Activated T-cell treated with anti-CD3 and anti-CD28 coated beads for 24 hours (primary cell): ENCODE results near the gene PHKA2.

Experiments used
- DNase-seq: peaks from one replicate; pipeline ENCODE4 v3.0.0-alpha.2; 2020; ENCODE audit warnings: low read depth

Gene PHKA2

DNA sequence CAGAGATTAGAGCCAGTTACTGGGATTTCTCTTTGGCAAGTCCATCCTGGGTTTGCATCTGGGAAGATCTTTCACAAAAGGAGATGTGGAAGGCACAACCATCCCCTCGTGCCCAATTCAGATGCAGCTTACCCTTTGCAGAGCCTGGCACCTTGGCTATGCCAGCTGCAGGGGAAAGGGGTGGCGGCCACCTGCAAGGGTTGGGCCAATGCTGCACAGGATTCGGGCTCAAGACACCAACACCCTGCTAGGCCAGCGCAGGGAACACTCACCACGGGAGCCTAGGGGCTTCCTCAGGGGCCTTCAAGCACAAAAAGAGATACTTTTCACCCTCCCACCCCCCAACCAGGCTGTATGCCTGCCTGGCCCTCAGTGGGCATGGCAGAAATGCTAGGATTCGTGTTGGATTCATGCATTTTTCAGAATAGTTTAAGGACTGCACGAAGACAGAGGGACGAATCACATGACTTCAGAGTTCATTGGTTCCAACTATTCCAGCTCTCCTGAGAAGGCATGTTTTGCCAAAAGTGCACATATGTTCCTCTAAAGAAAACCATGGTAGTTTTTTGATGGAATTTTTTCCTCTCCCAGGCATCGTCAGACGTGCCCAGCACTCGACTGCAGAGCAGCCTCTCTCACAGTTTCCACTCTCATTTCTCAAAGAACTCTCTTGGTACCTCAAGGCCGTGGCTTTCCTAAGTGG is 94.4 kb downstream of the PHKA2 start:
- no peak for DNase-seq

DNA sequence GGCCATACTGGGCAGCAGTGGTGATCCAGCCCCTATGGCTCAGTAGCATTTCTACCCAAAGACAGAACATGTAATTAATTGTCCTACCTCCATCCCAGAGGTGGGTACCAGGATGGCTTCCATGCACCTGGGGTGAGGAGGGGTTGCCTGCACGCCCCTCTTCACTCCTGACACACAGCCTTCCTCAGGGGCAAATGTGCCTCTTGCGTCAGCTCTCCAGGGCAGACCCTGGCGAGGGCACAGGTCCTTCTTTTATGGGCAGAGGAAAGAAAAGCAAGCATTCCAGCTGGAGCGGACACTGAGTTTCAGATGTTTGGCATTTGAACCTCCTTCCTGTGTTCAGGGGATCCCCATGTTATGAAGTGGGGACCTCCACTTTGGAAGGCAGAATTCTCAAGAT is 95.6 kb downstream of the PHKA2 start:
- no peak for DNase-seq

DNA sequence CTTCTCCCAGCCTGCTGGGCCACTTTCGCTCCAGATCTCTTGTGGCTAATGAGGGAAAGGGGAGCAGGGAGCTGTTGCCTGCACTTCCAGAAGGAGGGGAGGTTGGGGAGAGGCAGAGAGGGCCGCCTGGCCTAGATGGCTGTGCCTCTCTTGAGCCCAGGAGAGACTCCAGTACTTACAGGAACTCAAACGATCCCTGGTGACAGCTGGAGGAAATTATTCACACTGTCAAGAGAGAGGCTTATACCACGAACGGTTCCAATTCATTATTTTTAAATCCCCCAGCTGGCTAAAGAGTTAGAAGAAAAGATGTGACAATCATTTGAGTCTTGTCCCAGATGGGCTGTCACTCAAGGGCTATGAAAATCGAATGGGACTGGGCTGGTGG is 96.1 kb downstream of the PHKA2 start:
- DNase-seq: no peak

DNA sequence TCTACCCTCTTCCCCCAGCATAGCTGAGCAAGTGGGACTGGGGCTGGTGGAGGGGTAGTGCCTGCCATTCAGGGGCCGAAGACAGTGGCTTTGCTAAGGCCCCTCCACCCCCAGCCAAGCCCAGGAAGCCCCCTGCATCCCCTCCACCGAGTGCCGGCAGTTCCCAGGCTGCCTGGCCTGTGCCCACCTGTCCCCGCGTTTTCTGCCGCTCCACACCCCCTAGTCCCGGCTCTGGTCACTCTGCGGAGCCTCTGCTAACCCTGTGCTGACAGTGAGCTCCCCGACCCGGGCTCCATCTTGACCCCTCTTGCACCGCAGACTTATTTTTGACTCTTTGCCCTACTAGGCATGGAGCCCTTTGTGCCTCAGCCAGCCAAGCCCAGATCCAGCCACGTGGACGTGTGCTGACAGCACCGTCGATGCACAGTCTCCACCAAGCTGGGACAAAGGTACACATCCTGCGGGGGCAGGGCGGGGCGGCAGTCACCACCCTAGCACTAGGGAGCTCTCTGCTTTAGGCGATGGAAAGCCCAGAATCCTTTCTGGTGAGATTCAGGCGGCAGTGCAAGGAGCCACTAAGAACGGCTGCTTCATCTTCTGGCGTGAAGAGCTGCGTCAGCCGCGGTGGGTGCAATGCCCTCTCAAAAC is 96.6 kb downstream of the PHKA2 start:
- no peak for DNase-seq

DNA sequence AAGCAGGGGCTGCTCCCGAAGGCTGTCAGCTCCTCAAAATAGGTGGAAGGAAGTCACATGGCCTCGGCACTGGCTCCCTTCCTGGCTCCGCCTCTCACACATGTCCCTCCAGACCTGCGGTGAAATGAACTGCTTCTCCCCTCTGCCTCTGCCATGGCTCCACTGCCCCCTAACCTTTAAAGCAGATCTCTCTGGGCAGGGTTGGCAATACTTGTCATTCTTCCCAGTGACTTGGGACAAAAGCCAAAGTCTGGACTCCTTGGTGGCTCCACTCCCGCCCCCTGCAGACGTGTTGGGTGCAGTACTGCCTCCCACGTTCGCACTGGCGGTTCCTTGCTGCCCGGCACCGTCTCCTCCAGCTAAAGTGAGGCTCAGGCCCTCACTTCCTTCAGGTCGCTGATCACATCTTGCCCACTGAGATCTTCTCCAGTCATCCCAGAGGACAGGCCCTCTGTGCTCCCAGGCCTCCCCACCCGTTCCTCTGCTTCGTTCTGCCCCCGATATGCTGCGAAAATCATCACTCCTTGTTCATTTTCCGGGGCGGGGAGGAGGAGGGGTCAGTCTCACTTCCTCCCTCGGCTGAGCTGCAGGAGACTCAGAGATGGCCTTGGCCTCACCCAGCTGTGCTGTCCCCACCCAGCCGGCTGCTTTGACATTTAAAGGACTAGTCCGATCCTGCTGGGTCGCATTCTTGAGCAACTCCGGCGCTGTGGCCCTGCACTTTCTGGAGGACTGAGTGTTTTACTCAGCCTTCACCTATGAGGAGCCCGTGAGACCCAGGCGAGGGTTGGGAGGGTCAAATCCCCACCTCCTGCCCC is 97.4 kb downstream of the PHKA2 start:
- DNase-seq: peak; percentile 21

DNA sequence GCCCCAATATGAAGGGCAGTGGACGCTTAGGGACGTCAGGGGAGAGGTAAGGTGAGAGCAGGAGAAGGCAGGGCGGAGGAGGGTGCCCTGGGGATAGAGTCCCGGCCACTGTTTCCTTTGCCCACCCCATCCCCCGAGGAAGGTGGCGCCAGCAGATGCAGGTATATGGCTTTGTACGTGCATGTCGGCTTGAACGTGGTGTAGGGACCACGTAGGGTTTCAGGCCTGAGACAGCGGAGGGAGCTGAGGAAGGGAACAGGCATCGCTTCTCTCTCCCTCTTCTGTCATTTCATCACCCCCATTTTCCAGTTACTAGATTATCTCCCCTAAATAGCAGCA is 97.9 kb downstream of the PHKA2 start:
- no peak for DNase-seq

DNA sequence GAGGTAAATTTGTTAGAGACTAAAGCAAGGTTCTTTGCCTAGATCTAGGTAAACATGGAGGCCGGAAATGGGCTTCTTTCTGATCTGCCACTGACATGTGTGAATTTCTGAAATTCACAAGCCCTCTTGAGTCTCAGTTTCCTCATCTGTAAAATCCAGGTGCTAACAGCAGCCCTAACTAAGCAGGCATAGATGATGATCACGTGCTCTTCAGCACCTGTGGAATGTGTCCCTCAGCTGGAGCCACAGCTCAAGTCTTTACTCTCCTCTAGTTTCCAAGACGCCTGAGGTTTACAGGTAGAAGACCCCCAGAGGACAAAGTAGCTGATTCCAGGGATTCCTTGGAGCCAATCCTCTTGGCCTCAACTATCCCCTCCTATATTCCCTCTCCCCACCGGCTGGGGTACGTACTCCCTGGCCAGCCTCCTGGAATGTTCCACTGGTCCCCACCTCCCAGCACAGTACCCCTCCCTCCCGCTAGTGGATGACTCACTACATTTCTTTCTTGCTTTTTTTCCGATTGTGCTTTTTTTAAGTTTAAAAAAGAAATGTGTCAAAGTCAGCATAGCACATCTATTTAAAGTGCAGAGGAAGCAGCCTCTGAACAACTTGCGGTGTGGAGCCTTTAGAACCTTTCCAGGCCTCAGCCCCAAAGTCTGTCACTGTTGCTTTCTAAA is 98.4 kb downstream of the PHKA2 start:
- DNase-seq: no peak

DNA sequence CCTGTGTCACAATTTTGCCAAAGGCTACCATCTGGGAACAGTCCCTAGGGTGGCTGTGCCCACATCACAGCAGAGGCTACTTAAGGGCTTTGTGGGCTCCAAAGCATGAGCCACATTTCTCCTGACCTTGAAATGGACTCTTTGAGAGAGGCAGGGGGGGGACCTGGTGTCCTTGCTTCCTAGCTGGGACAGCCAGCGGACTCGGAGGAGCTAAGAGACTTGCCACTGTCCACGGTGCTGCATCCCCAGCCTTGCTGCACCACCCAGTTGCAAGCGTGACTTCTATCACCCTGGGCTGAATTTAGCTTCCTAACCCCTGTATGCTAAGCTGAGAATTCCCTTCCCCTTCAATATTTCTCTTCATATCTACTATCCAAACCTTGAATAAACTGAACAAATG is 99.0 kb downstream of the PHKA2 start:
- DNase-seq: no peak

DNA sequence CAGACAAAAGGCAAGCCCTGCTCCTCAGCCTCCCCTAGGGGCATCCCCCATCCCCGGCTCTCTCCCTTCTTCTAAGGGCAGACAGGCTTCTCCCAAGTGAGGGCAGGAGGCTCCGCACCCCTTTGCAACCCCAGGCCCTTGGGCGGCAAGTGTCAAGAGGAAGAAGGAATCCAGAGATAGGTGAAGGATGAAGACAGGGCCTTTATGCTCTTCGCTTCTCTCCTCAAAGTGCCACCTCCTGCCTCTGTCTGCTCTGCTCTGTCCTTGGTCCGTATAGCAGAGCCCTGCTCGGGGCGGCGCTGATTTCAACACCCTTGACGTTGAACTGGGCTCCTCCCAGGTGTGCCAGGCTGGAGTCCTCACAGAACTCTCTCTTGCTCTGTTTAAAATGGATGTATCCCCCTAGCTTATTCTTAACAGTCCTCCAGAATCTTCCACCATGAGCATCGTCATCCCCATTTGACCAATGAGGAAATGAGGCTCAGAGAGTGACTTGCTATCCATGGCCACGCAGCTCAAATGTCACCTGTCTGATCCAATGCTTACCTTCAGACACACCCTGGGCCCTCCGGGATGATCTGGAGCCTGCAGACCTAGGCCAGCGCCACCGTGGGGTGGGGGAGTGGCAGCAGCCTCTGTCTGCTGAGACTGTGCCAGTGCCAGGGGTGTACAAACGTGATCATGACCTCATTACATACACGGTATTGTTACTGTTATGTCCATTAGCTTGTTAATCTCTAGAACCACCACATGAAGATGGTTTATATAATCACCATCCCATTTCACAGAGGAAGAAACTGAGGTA is 99.8 kb downstream of the PHKA2 start:
- no peak for DNase-seq

DNA sequence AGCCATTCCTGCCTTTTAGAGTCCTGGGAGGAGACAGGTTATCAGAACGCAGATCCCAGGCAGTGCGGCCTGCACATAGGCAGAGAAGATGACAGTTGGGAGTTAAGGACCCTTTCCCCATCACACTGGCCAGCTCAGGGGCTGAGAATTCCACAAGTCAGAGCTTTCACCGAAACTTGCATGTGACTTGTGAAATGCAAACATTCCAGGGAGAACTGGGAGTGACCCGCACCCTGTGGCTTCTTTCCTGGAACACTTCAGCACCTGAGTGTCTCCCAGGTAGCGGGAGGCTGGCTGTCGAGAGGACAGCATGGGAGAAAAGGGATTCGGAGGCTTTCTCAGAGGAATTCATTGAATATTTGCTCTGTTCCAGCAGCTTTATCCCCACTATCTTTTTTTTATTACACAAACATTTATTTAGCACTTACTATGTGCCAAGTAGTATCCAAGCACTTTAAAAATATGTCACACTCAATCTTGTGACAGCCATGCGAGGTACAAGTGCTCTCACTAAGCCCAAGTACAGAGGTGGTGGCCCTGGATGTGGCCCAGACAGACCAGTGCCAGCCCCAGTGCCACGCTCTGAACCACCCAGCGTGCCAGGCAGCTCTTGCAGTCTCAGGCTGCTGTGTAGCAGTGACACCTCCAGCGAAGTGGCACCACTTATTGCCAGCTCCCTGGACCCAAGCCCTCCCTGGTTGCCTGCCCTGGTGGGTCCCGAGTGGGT is 100.5 kb downstream of the PHKA2 start:
- no peak for DNase-seq

DNA sequence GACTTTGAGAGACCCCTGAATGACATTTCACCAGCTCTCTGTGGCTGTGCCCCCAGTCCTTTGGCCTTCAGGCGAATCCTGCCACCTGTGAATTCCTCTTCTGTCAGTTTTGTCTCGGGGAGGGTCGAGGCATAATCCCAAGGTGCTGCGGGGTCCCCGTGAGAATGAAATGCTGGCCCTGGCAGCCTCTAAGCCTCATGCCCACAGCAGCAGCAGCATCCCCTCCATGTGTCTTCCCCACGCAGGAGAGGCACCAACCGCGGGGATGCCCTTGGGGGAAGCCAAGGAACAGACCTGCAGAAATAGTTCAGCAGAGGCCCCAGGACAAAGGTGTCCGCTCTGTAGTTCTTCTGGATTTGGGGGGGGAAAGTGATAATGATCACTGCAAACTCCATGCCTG is 104.8 kb downstream of the PHKA2 start:
- no peak for DNase-seq

DNA sequence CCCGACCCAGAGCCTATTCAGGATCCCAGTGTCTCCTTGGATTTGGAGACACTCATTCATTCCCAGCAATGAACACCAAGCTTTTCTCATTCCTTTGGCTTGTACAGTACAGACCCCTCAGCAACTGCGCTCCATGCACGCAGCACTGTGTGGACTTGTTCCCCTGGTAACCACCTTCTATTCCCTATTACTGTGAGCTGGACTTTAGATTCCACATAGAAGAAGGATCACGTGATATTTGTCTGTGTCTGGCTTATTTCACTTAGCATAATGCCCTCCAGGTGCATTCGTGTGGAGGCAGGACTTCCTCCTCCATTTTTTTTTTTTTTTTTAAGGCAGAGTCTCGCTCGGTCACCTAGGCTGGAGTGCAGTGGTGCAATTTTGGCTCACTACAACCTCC is 106.4 kb downstream of the PHKA2 start:
- no peak for DNase-seq

DNA sequence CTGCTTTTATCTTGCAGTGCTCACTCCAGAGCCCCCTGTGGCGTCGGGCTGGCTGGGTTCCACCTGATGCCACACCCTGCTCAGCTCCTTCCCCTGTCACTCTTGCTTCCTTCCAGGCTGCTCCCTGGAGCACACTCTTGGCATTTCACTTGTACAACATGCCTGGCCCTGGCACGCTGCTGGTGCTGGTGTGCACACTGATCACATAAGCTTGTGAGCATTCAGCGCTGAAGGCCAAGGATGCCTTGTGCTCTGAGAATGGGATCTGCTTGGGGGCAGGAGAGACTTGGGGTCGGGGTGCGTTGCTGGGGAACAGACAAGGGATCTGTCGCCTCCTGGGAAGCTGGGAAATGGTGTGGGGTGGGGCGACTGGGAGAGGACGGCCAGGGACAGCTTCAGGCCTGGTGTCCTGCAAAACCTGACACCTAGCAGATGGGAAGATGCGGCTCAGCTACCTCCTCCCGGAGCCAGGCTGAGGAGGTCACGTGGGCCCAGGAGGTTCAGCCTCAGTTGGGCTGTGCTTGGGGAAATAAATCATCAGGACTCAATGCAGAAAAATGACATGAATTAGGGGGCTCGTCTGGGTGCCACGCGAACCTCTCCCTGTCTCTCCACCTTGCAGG is 108.5 kb downstream of the PHKA2 start:
- DNase-seq: no peak

DNA sequence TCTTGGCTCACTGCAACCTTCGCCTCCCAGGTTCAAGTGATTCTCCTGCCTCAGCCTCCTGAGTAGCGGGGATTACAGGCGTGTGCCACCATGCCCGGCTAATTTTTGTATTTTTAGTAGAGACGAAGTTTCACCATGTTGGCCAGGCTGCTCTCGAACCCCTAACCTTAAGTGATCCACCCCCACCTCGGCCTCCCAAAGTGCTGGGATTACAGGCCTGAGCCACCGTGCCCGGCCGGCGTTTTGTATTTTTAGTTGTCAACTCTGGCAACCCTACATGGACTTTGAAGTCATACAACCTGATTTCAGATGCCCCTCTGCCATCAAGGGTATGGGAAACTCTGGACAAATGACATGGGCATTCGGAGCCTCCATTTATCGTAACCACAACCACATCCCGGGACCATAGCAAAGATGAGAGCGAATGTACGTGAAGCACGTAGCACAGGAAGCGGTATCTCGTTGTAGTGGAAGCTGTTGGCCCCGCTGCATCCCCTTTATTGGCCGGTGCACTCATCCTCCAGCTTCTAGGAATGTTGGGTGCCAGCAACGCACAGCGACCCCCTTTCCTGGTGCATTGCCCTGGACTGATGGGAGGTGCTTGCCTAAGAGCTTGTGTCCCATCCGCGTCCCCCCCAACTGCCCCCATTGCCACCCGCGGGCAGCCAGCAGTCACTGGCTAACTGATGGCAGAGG is 109.2 kb downstream of the PHKA2 start:
- no peak for DNase-seq

DNA sequence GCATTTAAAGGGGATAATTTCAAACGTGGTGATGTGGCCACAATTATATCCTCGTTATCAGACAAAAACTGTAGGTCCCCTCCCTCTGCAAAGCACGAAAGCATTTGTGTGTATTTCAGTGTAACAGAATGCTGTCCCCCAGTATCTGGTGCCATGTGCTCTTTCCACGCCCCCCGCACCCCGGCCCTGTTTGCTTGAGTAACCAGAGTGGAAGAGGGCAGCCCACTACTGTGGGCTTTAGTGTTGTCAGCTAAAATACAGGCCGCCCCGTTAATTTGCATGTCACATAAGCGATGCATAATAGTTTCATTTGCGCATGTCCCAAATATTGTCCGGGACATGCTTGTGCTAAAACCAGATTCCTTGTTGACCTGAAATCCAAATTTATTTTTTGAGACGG is 110.1 kb downstream of the PHKA2 start:
- no peak for DNase-seq

DNA sequence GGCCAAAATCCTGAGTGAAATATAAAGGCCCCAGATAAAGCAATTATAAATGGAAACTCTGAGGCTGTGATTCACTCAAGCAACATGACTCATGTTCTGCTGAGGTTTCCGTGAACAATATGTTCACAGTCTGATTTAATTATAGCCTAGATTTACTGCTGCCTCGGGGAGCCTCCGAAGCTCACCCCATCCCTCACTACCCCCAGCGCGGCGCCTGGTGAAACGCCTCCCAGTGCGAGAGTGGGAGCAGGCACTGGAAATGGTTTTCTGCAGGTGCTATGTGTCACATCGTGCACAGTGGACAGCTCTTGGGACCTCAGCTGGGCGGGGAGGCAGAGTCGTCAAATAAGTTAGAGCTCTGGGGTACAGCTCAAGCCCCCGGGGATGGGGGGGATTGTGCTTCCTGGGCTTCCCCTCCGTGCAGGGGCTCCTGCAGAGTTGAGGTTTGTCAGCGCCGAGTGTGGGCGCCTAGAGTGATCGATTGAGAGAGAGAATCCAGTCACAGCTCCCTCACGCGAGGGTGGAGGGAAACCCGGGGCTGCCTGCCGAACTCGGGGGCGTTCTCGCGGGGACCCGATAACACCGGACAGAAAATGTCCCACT is 110.6 kb downstream of the PHKA2 start:
- DNase-seq: no peak

DNA sequence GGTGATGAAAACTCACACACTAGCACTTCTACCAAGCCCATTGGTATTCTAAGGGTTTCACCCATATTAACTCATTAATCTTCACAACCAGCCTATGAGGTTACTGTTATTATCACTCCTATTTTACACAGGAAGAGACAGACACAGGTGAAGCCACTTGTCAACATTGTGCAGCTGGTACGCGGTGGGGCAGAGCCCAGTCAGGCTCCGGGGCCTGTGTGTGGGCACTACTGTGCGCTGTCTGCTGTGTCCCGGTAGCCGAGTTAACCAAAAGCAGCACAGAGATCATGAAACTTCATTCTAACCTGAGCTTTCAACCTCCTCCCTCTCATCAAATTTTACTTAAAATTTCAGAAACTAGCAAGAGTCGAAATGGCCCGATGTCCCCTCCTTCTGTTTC is 111.3 kb downstream of the PHKA2 start:
- no peak for DNase-seq

DNA sequence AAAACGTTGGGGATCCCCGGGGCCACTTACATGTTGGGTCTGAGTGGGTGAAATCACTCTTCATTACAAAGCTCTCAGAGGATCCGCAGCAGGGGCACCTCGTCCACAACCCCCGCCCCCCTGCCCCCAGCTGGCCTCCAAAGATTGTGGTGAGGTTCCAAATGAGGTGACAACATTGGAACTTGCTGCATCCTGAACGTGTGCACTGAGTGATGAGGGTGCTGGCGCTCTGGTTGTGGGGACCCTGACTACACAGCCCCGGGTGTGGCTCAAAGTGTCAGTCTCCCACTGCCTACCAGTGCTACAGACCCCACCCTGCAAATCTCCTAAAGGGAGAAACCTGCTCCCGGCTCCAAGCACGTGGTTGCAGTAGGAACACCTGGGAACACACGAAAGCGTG is 111.9 kb downstream of the PHKA2 start:
- DNase-seq: no peak

DNA sequence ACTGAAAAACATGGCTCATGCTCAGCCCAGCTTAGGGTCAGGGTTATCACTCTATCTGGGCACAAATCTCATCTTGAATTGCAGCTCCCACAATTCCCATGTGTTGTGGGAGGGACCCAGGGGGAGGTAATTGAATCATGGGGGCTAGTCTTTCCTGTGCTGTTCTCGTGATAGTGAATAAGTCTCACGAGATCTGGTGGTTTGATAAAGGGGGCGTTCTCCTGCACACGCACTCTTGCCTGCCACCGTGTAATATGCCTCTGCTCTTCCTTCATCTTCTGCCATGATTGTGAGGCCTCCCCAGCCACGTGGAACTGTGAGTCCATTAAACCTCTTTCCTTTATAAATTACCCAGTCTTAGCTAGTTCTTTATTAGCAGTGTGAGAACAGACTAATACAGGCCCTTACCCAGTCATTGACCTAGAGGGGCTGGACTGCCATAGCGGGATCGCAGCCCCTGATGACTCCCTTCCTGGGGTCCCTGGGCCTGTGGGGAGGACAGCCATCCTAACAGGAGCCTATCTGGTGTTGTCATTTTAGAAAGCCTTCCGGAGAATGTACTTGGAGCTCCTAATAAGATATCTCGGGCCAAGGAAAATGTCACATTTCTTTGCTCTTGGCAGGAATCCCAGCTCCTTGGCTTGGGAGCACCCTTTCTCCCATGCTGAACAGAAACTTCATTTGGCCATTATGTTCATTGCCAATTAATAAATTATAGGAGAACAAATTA is 112.6 kb downstream of the PHKA2 start:
- no peak for DNase-seq
